ENCODE data around the gene DUSP28. TPM values are rescaled to one million over a fixed set of nuclear protein-coding genes. Genes with fewer than 3 reads are reported as not detected.

Gene DUSP28
- total and polyA plus RNA-seq, 2 of the 8 experiments (the other 6 are each of a cell fraction or from before 2014, with no cell fraction given), result 2.1 to 2.3 TPM

DNA sequence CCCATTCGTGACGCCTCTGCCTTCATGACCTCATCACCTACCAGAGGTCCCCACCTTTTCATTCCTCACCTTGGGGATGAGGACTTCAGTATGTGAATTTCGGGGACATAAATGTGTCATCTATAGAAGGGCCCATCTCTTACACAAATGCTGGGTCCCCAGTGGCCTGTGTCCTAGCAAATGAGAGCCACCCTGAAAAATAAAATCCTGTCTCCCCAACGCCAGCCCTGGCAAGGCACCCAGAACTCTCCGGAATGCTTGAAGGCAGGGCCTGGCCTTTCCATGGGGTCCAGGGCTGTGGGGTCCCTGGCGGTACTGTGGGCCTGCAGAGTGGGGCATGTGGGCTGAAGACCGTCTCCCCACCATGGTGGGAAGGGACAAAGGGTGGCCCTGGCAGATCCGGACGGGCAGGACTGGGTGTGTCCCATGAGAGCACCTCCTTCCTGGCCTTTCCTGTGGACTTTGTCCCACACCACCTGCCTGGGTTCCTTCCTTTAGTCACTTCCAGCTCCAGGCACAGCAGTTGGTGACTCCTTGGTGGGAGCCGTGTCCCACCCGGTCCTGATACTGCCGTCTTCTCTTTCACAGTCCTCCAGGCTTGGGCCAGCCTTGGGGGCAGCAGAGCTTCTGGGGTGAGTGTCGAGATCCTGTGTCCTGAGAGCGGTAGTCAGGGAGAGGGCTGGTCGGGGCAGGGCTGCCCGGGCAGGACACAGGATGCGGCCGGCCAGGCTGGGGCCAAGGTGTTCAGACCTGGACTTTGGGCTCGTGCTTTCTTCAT is 45.0 kb downstream of the DUSP28 start (continued):
- TF ChIP-seq SAP30 (IDR thresholded peaks at IDR 0.05; ENCODE audit: insufficient read depth, insufficient replicate concordance, low read length) (no peak), EZH2 (IDR thresholded peaks at IDR 0.05; ENCODE audit: low read depth, low read length, severe bottlenecking) (no peak), ASH2L (IDR thresholded peaks at IDR 0.05; ENCODE audit: low read length) (no peak), HDAC6 (IDR thresholded peaks at IDR 0.05; ENCODE audit: low read depth, low read length) (no peak), ZNF274 (IDR thresholded peaks at IDR 0.05; ENCODE audit: borderline replicate concordance, extremely low read depth, low read length) (no peak), KDM1A (IDR thresholded peaks at IDR 0.05; ENCODE audit: borderline replicate concordance, low read length) (no peak)

Measured in H1 (cell line).